Esophagus muscularis mucosa (tissue), 4 donors: ENCODE data around the gene APOBEC4. TPM values are rescaled to one million over a fixed set of nuclear protein-coding genes. Genes with fewer than 3 reads are reported as not detected.

Source experiments
- DNase-seq: peaks from one replicate; pipeline ENCODE4 v3.0.0-alpha.2; 2017; ENCODE audit errors: extremely low spot score
- H3K27ac ChIP-seq, 4 donors: fragments of 200-600 bp; sonication (generic); replicated peaks in 1 of 4; 1 replicate in 3 of 4; 2 replicates in 1 of 4; pipeline ENCODE4 v1.5.1; 2016 to 2019; ENCODE audit warnings: mild to moderate bottlenecking in 1 of 4
- H3K27me3 ChIP-seq, 4 donors: fragments of 200-600 bp; sonication (generic); one replicate each; pipeline versions ENCODE4 v1.5.1 to v1.6.0; 2016 to 2019
- H3K36me3 ChIP-seq, 4 donors: fragments of 200-600 bp; sonication (generic); one replicate each; pipeline ENCODE4 v1.5.1; 2016 to 2019
- H3K4me1 ChIP-seq, 4 donors: fragments of 200-600 bp; sonication (generic); one replicate each; pipeline ENCODE4 v1.5.1; 2016 to 2019
- H3K4me3 ChIP-seq, 4 donors: fragments of 200-600 bp; sonication (generic); 1 replicate in 2 of 4; 2 replicates in 2 of 4; pipeline ENCODE4 v1.5.1; 2016 to 2019; ENCODE audit warnings: mild to moderate bottlenecking in 4 of 4, moderate library complexity in 1 of 4
- H3K9me3 ChIP-seq, 4 donors: fragments of 200-600 bp; sonication (generic); 1 replicate in 3 of 4; 2 replicates in 1 of 4; pipeline ENCODE4 v1.5.1; 2016 to 2019
- CTCF ChIP-seq, 3 experiments: fragments of 200-600 bp in 2 of 3; fragments of 450-650 bp in 1 of 3; sonication (generic) in 2 of 3; IDR thresholded peaks; one replicate each; pipeline ENCODE4 v1.5.1; 2017 to 2019; ENCODE audit warnings: antibody characterized with exemption in 3 of 3, mild to moderate bottlenecking in 2 of 3, moderate library complexity in 1 of 3
- EP300 ChIP-seq: sonication (generic); formaldehyde crosslinking; IDR thresholded peaks from one replicate; pipeline ENCODE4 v1.6.1; 2017; ENCODE audit warnings: antibody characterized with exemption
- POLR2A ChIP-seq: fragments of 450-650 bp; IDR thresholded peaks from one replicate; pipeline ENCODE4 v1.6.1; 2017; ENCODE audit warnings: antibody characterized with exemption, moderate library complexity, mild to moderate bottlenecking, low read depth
- POLR2AphosphoS5 ChIP-seq, 2 donors: sonication (generic); formaldehyde crosslinking; IDR thresholded peaks; one replicate each; pipeline ENCODE4 v1.6.1; 2017; ENCODE audit warnings: antibody characterized with exemption in 2 of 2
- whole genome bisulfite sequencing: methylation state at CpG from one replicate; pipeline ENCODE4 v1.1.5; 2018; 5-methylcytosine and 5-hydroxymethylcytosine counted together
- intact Hi-C: fragments of 100-400 bp; cut with DNase I; formaldehyde crosslinking; loops from one replicate; pipeline ENCODE4 v1.15.1; 2023
- total RNA-seq, 4 donors: library from RNA; depleted of rRNA; stranded (reverse); fragments of >200 nt; gene quantifications; one replicate each; pipeline versions ENCODE4 v1.1.0 to v1.2.1, GENCODE V29; 2016

Gene APOBEC4
- total RNA-seq, 4 donors from 2014 or later: not detected

DNA sequence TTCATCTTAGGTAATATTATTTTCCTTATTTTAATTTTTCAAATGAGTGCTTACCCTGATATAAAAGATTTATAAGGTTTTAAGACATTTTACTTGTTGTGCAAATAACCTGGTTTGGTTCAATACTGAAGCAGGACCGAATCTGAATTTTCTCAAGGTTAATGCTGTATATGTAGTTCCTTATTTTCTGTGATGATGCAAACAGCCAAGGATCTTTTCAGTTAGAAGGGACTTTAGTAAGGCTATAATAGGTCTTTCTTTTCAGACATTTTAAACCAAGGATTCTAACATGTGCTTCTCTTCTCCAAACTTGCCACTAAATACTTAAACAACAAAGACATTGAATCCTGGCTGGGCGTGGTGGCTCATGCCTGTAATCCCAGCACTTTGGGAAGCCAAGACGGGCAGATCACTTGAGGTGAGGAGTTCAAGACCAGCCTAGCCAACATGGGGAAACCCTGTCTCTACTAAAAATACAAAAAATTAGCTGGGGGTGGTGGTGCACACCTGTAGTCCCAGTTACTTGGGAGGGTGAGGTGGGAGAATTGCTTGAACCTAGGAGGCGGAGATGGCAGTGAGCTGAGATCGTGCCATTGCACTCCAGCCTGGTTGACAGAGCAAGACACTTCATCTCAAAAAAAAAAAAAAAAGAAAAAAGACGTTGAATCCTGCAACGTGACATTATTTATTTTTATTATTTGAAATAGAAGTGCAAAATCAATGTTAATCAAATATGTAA is 14.3 kb downstream of the APOBEC4 start:
- H3K36me3 ChIP-seq: no peaks in the 10 kb centered on the region
- no peak overlapping the region for H3K4me3 ChIP-seq
- no peak for TF ChIP-seq EP300
- no peak for TF ChIP-seq POLR2AphosphoS5 (IDR thresholded peaks at IDR 0.05)
- no peak for TF ChIP-seq POLR2A
- TF ChIP-seq CTCF (IDR thresholded peaks at IDR 0.05): no peak
- H3K27me3 ChIP-seq: no peaks in the 10 kb centered on the region
- 92% methylated on average over 7 of the region's 7 CpGs for WGBS
- DNase-seq: no peak
- H3K4me1 ChIP-seq: peaks cover 0 to 9% (median 8%) of the 10 kb centered on the region in 4 donors
- H3K27ac ChIP-seq: no peak overlapping the region
- H3K9me3 ChIP-seq: no peaks in the 10 kb centered on the region
- intact Hi-C loops: loop anchor here (10.0 kb wide), 1 partner anchor 1244 kb away; the partner anchor contains the start of gene GLUL

GRCh38 chr1:183636783-183637182 is 16.3 kb downstream of the APOBEC4 start:
- no peak for TF ChIP-seq EP300
- TF ChIP-seq POLR2AphosphoS5 (IDR thresholded peaks at IDR 0.05): no peak
- no peak for TF ChIP-seq CTCF (IDR thresholded peaks at IDR 0.05)
- TF ChIP-seq POLR2A: no peak
- no peaks in the 10 kb centered on the region for H3K36me3 ChIP-seq
- 70% methylated on average over 5 of the region's 5 CpGs for WGBS
- DNase-seq: no peak
- no peaks in the 10 kb centered on the region for H3K27me3 ChIP-seq
- peaks cover 17 to 25% (median 23%) of the 10 kb centered on the region in 4 donors for H3K4me1 ChIP-seq
- peak overlapping the region in 3 of 4 donors; percentile 90 to 95 (median 93) for H3K4me3 ChIP-seq
- H3K9me3 ChIP-seq: no peaks in the 10 kb centered on the region
- intact Hi-C loops: loop anchor here (10.0 kb wide), 1 partner anchor 1242 kb away; the partner anchor contains the start of gene GLUL
- no peak overlapping the region for H3K27ac ChIP-seq

- Histone ChIP-seq H3K4me3 (peak overlapping the region; percentile 90 to 95 (median 94)), H3K36me3 (no peaks in the 10 kb centered on the region), H3K4me1 (peaks cover 20 to 28% (median 28%) of the 10 kb centered on the region in 4 donors), H3K9me3 (no peaks in the 10 kb centered on the region), H3K27ac (peak overlapping the region; percentile 97 to 99 (median 98)), H3K27me3 (no peaks in the 10 kb centered on the region)
- DNase-seq: no peak
- intact Hi-C loops: loop anchor here (10.0 kb wide), 1 partner anchor 1242 kb away; the partner anchor contains the start of gene GLUL
- WGBS: 7% methylated on average over 15 of the region's 15 CpGs
- TF ChIP-seq CTCF (IDR thresholded peaks at IDR 0.05) (no peak), POLR2A (no peak), EP300 (no peak), POLR2AphosphoS5 (IDR thresholded peaks at IDR 0.05) (no peak)
These were observed 16.8 kb downstream of the APOBEC4 start for GRCh38 chr1:183636334-183636682.

GRCh38 chr1:183635606-183636333 is 17.3 kb downstream of the APOBEC4 start, which contains the start of gene ARPC5:
Gene ARPC5 (minus strand): TSS chr1:183635783. CDS start chr1:183635659, 124 bp downstream.
- peak; percentile 99 for DNase-seq
- intact Hi-C loops: loop anchor here (10.0 kb wide), 1 partner anchor 1241 kb away; the partner anchor contains the start of gene GLUL
- H3K9me3 ChIP-seq: no peaks in the 10 kb centered on the region
- H3K4me1 ChIP-seq: peaks cover 25 to 34% (median 33%) of the 10 kb centered on the region in 4 donors
- peak within 1 kb of the TSS; percentile 97 to 99 (median 98) for H3K27ac ChIP-seq
- H3K4me3 ChIP-seq: peak within 1 kb of the TSS; percentile 90 to 95 (median 94)
- peaks cover 0 to 5% (median 0%) of the 10 kb centered on the region in 4 donors for H3K36me3 ChIP-seq
- H3K27me3 ChIP-seq: no peaks in the 10 kb centered on the region
- TF ChIP-seq CTCF (IDR thresholded peaks at IDR 0.05) (peak in 1 of 3 experiments; percentile 31), EP300 (no peak), POLR2A (peak; percentile 90), POLR2AphosphoS5 (IDR thresholded peaks at IDR 0.05) (peak; percentile 99)
- 0% methylated on average over 16 of the region's 65 CpGs for WGBS
